Caco-2 (cell line): Measurements from ENCODE around the gene LRRN4. TPM values are rescaled to one million over a fixed set of nuclear protein-coding genes. Genes with fewer than 3 reads are reported as not detected.

Source experiments
- BruUV-seq: library from RNA; stranded (reverse); fragments of 400-500 nt; replicated peaks from 2 replicates; lab custom pipeline; 2021; lab: Mats Ljungman, UMichigan
- CTCF ChIA-PET: fragments of 300-600 bp; sonication (Branson Sonifier 250); formaldehyde crosslinking; loops from one replicate; lab custom pipeline; 2022; ENCODE audit warnings: antibody characterized with exemption; lab: Charles Lee
- POLR2A ChIA-PET: fragments of 300-600 bp; sonication (Branson Sonifier 250); formaldehyde crosslinking; loops from one replicate; lab custom pipeline; 2022; ENCODE audit warnings: antibody characterized with exemption; lab: Charles Lee
- DNase-seq, 2 experiments: peaks; one replicate each; pipeline versions ENCODE4 v3.0.0 to v3.0.0-alpha.2; 2020 to 2022
- H3K27me3 ChIP-seq: replicated peaks from 2 replicates; pipeline ENCODE4 v1.6.0; 2011; ENCODE audit warnings: low read length; ENCODE audit not compliant: control insufficient read depth, insufficient read depth
- H3K36me3 ChIP-seq: 2 replicates; pipeline ENCODE4 v1.5.1; 2011; ENCODE audit warnings: low read length; ENCODE audit not compliant: control insufficient read depth, insufficient read depth
- H3K4me1 ChIP-seq: fragments of 250-450 bp; sonication (Bioruptor Pico); 2 replicates; pipeline ENCODE4 v1.5.1; 2020; ENCODE audit warnings: mild to moderate bottlenecking
- H3K4me3 ChIP-seq: 2 replicates; pipeline ENCODE4 v1.5.1; 2011; ENCODE audit warnings: low read depth, mild to moderate bottlenecking, control low read depth, low read length
- H3K9me3 ChIP-seq: fragments of 250-450 bp; sonication (Bioruptor Pico); 2 replicates; pipeline ENCODE4 v1.5.1; 2020; ENCODE audit warnings: mild to moderate bottlenecking, moderate library complexity
- H3K27ac Mint-ChIP-seq: one replicate; pipeline ENCODE4 v1.8.0; 2022; ENCODE audit warnings: mixed read lengths; ENCODE audit not compliant: unreplicated experiment
- H3K27me3 Mint-ChIP-seq: one replicate; pipeline ENCODE4 v1.8.0; 2022; ENCODE audit warnings: mixed read lengths; ENCODE audit not compliant: insufficient read depth, unreplicated experiment
- H3K36me3 Mint-ChIP-seq: one replicate; pipeline ENCODE4 v1.8.0; 2022; ENCODE audit warnings: mild to moderate bottlenecking, mixed read lengths; ENCODE audit not compliant: insufficient read depth, unreplicated experiment
- H3K4me1 Mint-ChIP-seq: one replicate; pipeline ENCODE4 v1.8.0; 2022; ENCODE audit warnings: low read depth, mixed read lengths; ENCODE audit not compliant: unreplicated experiment
- H3K4me3 Mint-ChIP-seq: one replicate; pipeline ENCODE4 v1.8.0; 2022; ENCODE audit warnings: mild to moderate bottlenecking, moderate library complexity, mixed read lengths; ENCODE audit not compliant: unreplicated experiment
- H3K9me3 Mint-ChIP-seq: one replicate; pipeline ENCODE4 v1.8.0; 2022; ENCODE audit warnings: mixed read lengths; ENCODE audit not compliant: unreplicated experiment
- CTCF ChIP-seq, 2 experiments: fragments of 200-600 bp in 1 of 2; IDR thresholded peaks; 1 replicate in 1 of 2; 2 replicates in 1 of 2; pipeline versions ENCODE4 v1.5.1 to v1.8.0; 2011 to 2022; ENCODE audit warnings: antibody characterized with exemption in 1 of 2, control low read depth in 1 of 2, inconsistent platforms in 1 of 2, low read depth in 1 of 2, low read length in 1 of 2, mild to moderate bottlenecking in 1 of 2, moderate library complexity in 1 of 2; ENCODE audit not compliant: insufficient read depth in 1 of 2, severe bottlenecking in 1 of 2, unreplicated experiment in 1 of 2
- intact Hi-C: fragments of 100-400 bp; cut with micrococcal nuclease; formaldehyde crosslinking; loops from one replicate; pipeline ENCODE4 v1.10.0; 2022; ENCODE audit not compliant: unreplicated experiment
- total RNA-seq: library from RNA; stranded (reverse); gene quantifications from 2 replicates; pipeline ENCODE4 v1.2.3, GENCODE V29; 2022

Gene LRRN4
- total RNA-seq, 1 experiment from 2014 or later, result 17.9 TPM

- intact Hi-C loops, result no loop called here
- ChIA-PET POLR2A (no interaction called here), CTCF (no interaction called here)
- no peak overlapping the region for H3K27ac Mint-ChIP-seq
- no peaks in the 10 kb centered on the region for H3K27me3 ChIP-seq
- no peaks in the 10 kb centered on the region for H3K27me3 Mint-ChIP-seq
- TF ChIP-seq CTCF (IDR thresholded peaks at IDR 0.05; ENCODE audit: insufficient read depth in 1 of 2, low read depth in 1 of 2, low read length in 1 of 2, severe bottlenecking in 1 of 2, unreplicated experiment in 1 of 2), result no peak
- no TSS peak for BruUV-seq
- no peaks in the 10 kb centered on the region for H3K4me1 Mint-ChIP-seq
- DNase-seq, result no peak
- H3K4me3 ChIP-seq, result no peak overlapping the region
- 0 out of 2 replicates have a peak, but pooled peaks cover 5% of the 10 kb centered on the region for H3K4me1 ChIP-seq
- no peaks in the 10 kb centered on the region for H3K9me3 ChIP-seq
- H3K36me3 Mint-ChIP-seq, result peaks cover 53% of the 10 kb centered on the region
- H3K36me3 ChIP-seq, result peaks cover 3% of the 10 kb centered on the region; the same call in 1 of the 2 replicates
- H3K4me3 Mint-ChIP-seq, result no peak overlapping the region
- no peaks in the 10 kb centered on the region for H3K9me3 Mint-ChIP-seq
These were observed 7.4 kb downstream of the LRRN4 start for GRCh38 chr20:6046432-6046831.

- H3K36me3 ChIP-seq, result peaks cover 3% of the 10 kb centered on the region
- TF ChIP-seq CTCF (IDR thresholded peaks at IDR 0.05; ENCODE audit: insufficient read depth in 1 of 2, low read depth in 1 of 2, low read length in 1 of 2, severe bottlenecking in 1 of 2, unreplicated experiment in 1 of 2), result no peak
- no peaks in the 10 kb centered on the region for H3K27me3 ChIP-seq
- H3K4me1 Mint-ChIP-seq, result no peaks in the 10 kb centered on the region
- H3K4me1 ChIP-seq, result no peaks in the 10 kb centered on the region
- no peaks in the 10 kb centered on the region for H3K9me3 ChIP-seq
- POLR2A ChIA-PET, result no interaction called here
- intact Hi-C loops, result no loop called here
- CTCF ChIA-PET, result no interaction called here
- no peaks in the 10 kb centered on the region for H3K27me3 Mint-ChIP-seq
- peaks cover 62% of the 10 kb centered on the region for H3K36me3 Mint-ChIP-seq
- no peak for DNase-seq
- no peak overlapping the region for H3K4me3 Mint-ChIP-seq
- no peak overlapping the region for H3K27ac Mint-ChIP-seq
- no TSS peak for BruUV-seq
- no peak overlapping the region for H3K4me3 ChIP-seq
- H3K9me3 Mint-ChIP-seq, result no peaks in the 10 kb centered on the region
These were observed 8.3 kb downstream of the LRRN4 start for GRCh38 chr20:6045566-6045965.

GRCh38 chr20:6044115-6044514 is 9.7 kb downstream of the LRRN4 start:
- Mint-ChIP-seq H3K9me3 (no peaks in the 10 kb centered on the region), H3K36me3 (peaks cover 73% of the 10 kb centered on the region), H3K27me3 (no peaks in the 10 kb centered on the region), H3K4me3 (no peak overlapping the region), H3K27ac (peak overlapping the region; percentile 29), H3K4me1 (no peaks in the 10 kb centered on the region)
- ChIA-PET POLR2A (no interaction called here), CTCF (interaction anchor here (0.6 kb wide), 1 partner anchor 32 kb away, joined by 4 read pairs; no protein-coding TSS in a partner anchor)
- TF ChIP-seq CTCF (IDR thresholded peaks at IDR 0.05; ENCODE audit: insufficient read depth in 1 of 2, low read depth in 1 of 2, low read length in 1 of 2, severe bottlenecking in 1 of 2, unreplicated experiment in 1 of 2), result no peak
- Histone ChIP-seq H3K36me3 (peaks cover 3% of the 10 kb centered on the region), H3K4me3 (no peak overlapping the region), H3K27me3 (no peaks in the 10 kb centered on the region), H3K9me3 (no peaks in the 10 kb centered on the region), H3K4me1 (no peaks in the 10 kb centered on the region)
- BruUV-seq, result no TSS peak
- peak; percentile 36 to 57 for DNase-seq
- intact Hi-C loops, result loop anchor here (5.0 kb wide), 1 partner anchor 33 kb away; no protein-coding TSS in a partner anchor
